PC-9 (cell line): Measurements from ENCODE around the gene CPD. TPM values are rescaled to one million over a fixed set of nuclear protein-coding genes. Genes with fewer than 3 reads are reported as not detected.

Experiments
- BruUV-seq: library from RNA; stranded (reverse); fragments of 400-500 nt; replicated peaks from 2 replicates; lab custom pipeline; 2021; lab: Mats Ljungman, UMichigan
- CTCF ChIA-PET: fragments of 300-600 bp; sonication (Branson Sonifier 250); formaldehyde crosslinking; loops from one replicate; lab custom pipeline; 2022; ENCODE audit warnings: antibody characterized with exemption; lab: Charles Lee
- POLR2A ChIA-PET: fragments of 300-600 bp; sonication (Branson Sonifier 250); formaldehyde crosslinking; loops from one replicate; lab custom pipeline; 2022; ENCODE audit warnings: antibody characterized with exemption; ENCODE audit not compliant: unreplicated experiment; lab: Charles Lee
- DNase-seq, 2 experiments: peaks; one replicate each; pipeline versions ENCODE4 v3.0.0 to v3.0.0-alpha.2; 2015 to 2022; ENCODE audit warnings: mixed read lengths in 1 of 2
- H2AFZ ChIP-seq: fragments of 200-600 bp; sonication (generic); 2 replicates; pipeline ENCODE4 v1.8.1; 2017; ENCODE audit warnings: antibody characterized with exemption
- H3F3A ChIP-seq: fragments of 200-600 bp; sonication (generic); 2 replicates; pipeline ENCODE4 v1.8.1; 2017; ENCODE audit warnings: antibody characterized with exemption, mild to moderate bottlenecking, low read depth; ENCODE audit not compliant: insufficient read depth
- H3K27ac ChIP-seq: fragments of 200-600 bp; sonication (generic); 2 replicates; pipeline ENCODE4 v1.6.1; 2016; ENCODE audit warnings: mixed run types
- H3K27me3 ChIP-seq: fragments of 200-600 bp; sonication (generic); 2 replicates; pipeline ENCODE4 v1.6.1; 2016; ENCODE audit warnings: low read depth, mixed run types; ENCODE audit not compliant: insufficient read depth
- H3K36me3 ChIP-seq: fragments of 200-600 bp; sonication (generic); 2 replicates; pipeline ENCODE4 v1.6.1; 2016; ENCODE audit warnings: low read depth, mixed run types
- H3K4me1 ChIP-seq: fragments of 200-600 bp; sonication (generic); replicated peaks from 2 replicates; pipeline ENCODE4 v1.6.1; 2016; ENCODE audit warnings: mixed run types; ENCODE audit not compliant: insufficient read depth
- H3K4me2 ChIP-seq: fragments of 200-600 bp; sonication (generic); 2 replicates; pipeline ENCODE4 v1.6.1; 2017; ENCODE audit warnings: mixed run types
- H3K4me3 ChIP-seq: fragments of 200-600 bp; sonication (generic); 2 replicates; pipeline ENCODE4 v1.6.1; 2016; ENCODE audit warnings: mixed run types
- H3K79me2 ChIP-seq: fragments of 200-600 bp; sonication (generic); 2 replicates; pipeline ENCODE4 v1.6.1; 2017; ENCODE audit warnings: low read depth, mixed run types
- H3K9me2 ChIP-seq: fragments of 200-600 bp; sonication (generic); 2 replicates; pipeline ENCODE4 v1.8.1; 2017; ENCODE audit warnings: mild to moderate bottlenecking; ENCODE audit not compliant: insufficient read depth
- H3K9me3 ChIP-seq: fragments of 200-600 bp; sonication (generic); 2 replicates; pipeline ENCODE4 v1.8.1; 2016; ENCODE audit warnings: low read depth; ENCODE audit not compliant: insufficient read depth
- H4K20me1 ChIP-seq: fragments of 200-600 bp; sonication (generic); 2 replicates; pipeline ENCODE4 v1.8.1; 2017; ENCODE audit not compliant: insufficient read depth
- CTCF ChIP-seq: fragments of 200-600 bp; sonication (generic); conservative IDR thresholded peaks from 2 replicates; pipeline ENCODE4 v1.6.1; 2017; ENCODE audit warnings: mixed run types, antibody characterized with exemption, mild to moderate bottlenecking, moderate library complexity
- EZH2 ChIP-seq: fragments of 200-600 bp; sonication (generic); IDR thresholded peaks from 2 replicates; pipeline ENCODE4 v1.8.0; 2017; ENCODE audit warnings: antibody characterized with exemption, low read depth
- intact Hi-C: fragments of 100-400 bp; cut with micrococcal nuclease; formaldehyde crosslinking; loops from one replicate; pipeline ENCODE4 v1.10.0; 2022; ENCODE audit not compliant: unreplicated experiment
- total RNA-seq: library from RNA; stranded (reverse); gene quantifications from 2 replicates; pipeline ENCODE4 v1.2.3, GENCODE V29; 2021

The CPD gene
- total RNA-seq, 1 experiment from 2014 or later, result 55.0 TPM

- Histone ChIP-seq H3K27me3 (no peaks in the 10 kb centered on the region), H3K9me3 (no peaks in the 10 kb centered on the region), H2AFZ (no peak overlapping the region), H3K4me1 (0 out of 2 replicates have a peak, but pooled peaks cover 10% of the 10 kb centered on the region), H3K9me2 (no peaks in the 10 kb centered on the region), H3K4me2 (no peak overlapping the region), H3K27ac (no peak overlapping the region), H3K36me3 (0 out of 2 replicates have a peak, but pooled peaks cover 2% of the 10 kb centered on the region), H4K20me1 (no peaks in the 10 kb centered on the region; the same call in 1 of the 2 replicates), H3K4me3 (no peak overlapping the region), H3K79me2 (peaks cover 6% of the 10 kb centered on the region; the same call in 1 of the 2 replicates), H3F3A (peaks cover 14% of the 10 kb centered on the region)
- TF ChIP-seq CTCF (no peak), EZH2 (no peak)
- ChIA-PET POLR2A (interaction anchor here (0.6 to 0.7 kb wide), 2 partner anchors 13 to 263 kb away, joined by 14 to 19 read pairs; no protein-coding TSS in a partner anchor), CTCF (interaction anchor here (0.6 kb wide), 3 partner anchors 10 to 269 kb away, joined by 4 to 23 read pairs (median 5); no protein-coding TSS in a partner anchor)
- BruUV-seq, result no TSS peak
- intact Hi-C loops, result no loop called here
- DNase-seq, result no peak
These were observed 15.5 kb downstream of the CPD start for GRCh38 chr17:30393911-30394867.

- intact Hi-C loops, result no loop called here
- no TSS peak for BruUV-seq
- no peak overlapping the region for H3K4me3 ChIP-seq
- DNase-seq, result no peak
- H3K36me3 ChIP-seq, result no peaks in the 10 kb centered on the region
- TF ChIP-seq EZH2 (no peak), CTCF (no peak)
- no peaks in the 10 kb centered on the region; the same call in 1 of the 2 replicates for H4K20me1 ChIP-seq
- peaks cover 14% of the 10 kb centered on the region for H3F3A ChIP-seq
- CTCF ChIA-PET, result interaction anchor here (0.7 kb wide), 1 partner anchor 81 kb away, joined by 3 read pairs; no protein-coding TSS in a partner anchor
- no peaks in the 10 kb centered on the region for H3K27me3 ChIP-seq
- POLR2A ChIA-PET, result interaction anchor here (0.6 to 0.7 kb wide), 2 partner anchors 10 to 15 kb away, joined by 3 to 14 read pairs; no protein-coding TSS in a partner anchor
- H3K9me3 ChIP-seq, result no peaks in the 10 kb centered on the region
- no peak overlapping the region for H2AFZ ChIP-seq
- no peak overlapping the region; the same call in 1 of the 2 replicates for H3K27ac ChIP-seq
- H3K9me2 ChIP-seq, result no peaks in the 10 kb centered on the region
- H3K4me1 ChIP-seq, result 0 out of 2 replicates have a peak, but pooled peaks cover 10% of the 10 kb centered on the region
- peaks cover 13% of the 10 kb centered on the region; the same call in 1 of the 2 replicates for H3K79me2 ChIP-seq
- H3K4me2 ChIP-seq, result no peak overlapping the region
These were observed 16.8 kb downstream of the CPD start for GRCh38 chr17:30395398-30396022.

DNA sequence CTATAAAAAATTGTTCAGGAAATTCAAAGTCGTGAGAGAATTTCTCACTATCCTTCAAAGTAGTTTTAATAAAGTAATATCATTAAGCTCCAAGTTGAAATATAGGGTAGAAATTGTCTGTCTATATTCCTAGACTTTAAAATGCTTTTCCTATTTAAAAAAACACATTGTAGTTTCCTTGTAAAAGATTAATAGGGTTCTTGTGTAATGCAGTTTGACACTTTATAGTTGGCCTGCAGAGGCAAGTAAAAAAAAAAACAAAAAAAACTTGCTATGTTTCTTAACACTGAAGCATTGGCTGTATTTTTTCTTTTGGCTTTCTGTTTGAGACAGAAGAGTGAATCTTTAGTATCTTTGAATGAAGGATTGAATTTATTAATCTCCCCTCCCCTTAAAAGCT, 17.4 kb downstream of the CPD start:
- H3K4me3 ChIP-seq, result no peak overlapping the region
- H2AFZ ChIP-seq, result no peak overlapping the region
- no peaks in the 10 kb centered on the region for H3K9me2 ChIP-seq
- H3K4me1 ChIP-seq, result 0 out of 2 replicates have a peak, but pooled peaks cover 10% of the 10 kb centered on the region
- H3K27me3 ChIP-seq, result no peaks in the 10 kb centered on the region
- no peak for DNase-seq
- H3K79me2 ChIP-seq, result peaks cover 13% of the 10 kb centered on the region; the same call in 1 of the 2 replicates
- no peaks in the 10 kb centered on the region for H3K9me3 ChIP-seq
- BruUV-seq, result no TSS peak
- POLR2A ChIA-PET, result interaction anchor here (0.6 kb wide), 1 partner anchor 9 kb away, joined by 3 read pairs; no protein-coding TSS in a partner anchor
- CTCF ChIA-PET, result interaction anchor here (0.7 kb wide), 1 partner anchor 80 kb away, joined by 3 read pairs; no protein-coding TSS in a partner anchor
- peaks cover 14% of the 10 kb centered on the region for H3F3A ChIP-seq
- intact Hi-C loops, result no loop called here
- H4K20me1 ChIP-seq, result no peaks in the 10 kb centered on the region; the same call in 1 of the 2 replicates
- no peak overlapping the region for H3K4me2 ChIP-seq
- no peaks in the 10 kb centered on the region for H3K36me3 ChIP-seq
- no peak for TF ChIP-seq EZH2
- no peak for TF ChIP-seq CTCF
- no peak overlapping the region; the same call in 1 of the 2 replicates for H3K27ac ChIP-seq
